Fibroblast of lung (primary cell): ENCODE results near the gene ZCCHC4.

ENCODE experiments used
- CTCF ChIP-seq, 2 donors: IDR thresholded peaks in 1 of 2; conservative IDR thresholded peaks in 1 of 2; 1 replicate in 1 of 2; 2 replicates in 1 of 2; pipeline ENCODE4 v1.5.1; 2011 to 2012; ENCODE audit warnings: low read length in 2 of 2, control low read depth in 1 of 2, inconsistent platforms in 1 of 2, low read depth in 1 of 2, mild to moderate bottlenecking in 1 of 2
- EZH2 ChIP-seq: IDR thresholded peaks from 2 replicates; pipeline ENCODE4 v1.5.1; 2012; ENCODE audit warnings: low read length, control low read depth, mild to moderate bottlenecking; ENCODE audit errors: missing control alignments

- no peak for TF ChIP-seq CTCF (conservative IDR thresholded peaks at IDR 0.05 in 1 of 2, IDR thresholded peaks at IDR 0.05 in 1 of 2; ENCODE audit: low read depth in 1 of 2, low read length in 2 of 2)
- TF ChIP-seq EZH2 = no peak
Measured at GRCh38 chr4:25405453-25405852, 92.9 kb downstream of the ZCCHC4 start.
